HG03025 (cell line): ENCODE measurements around the gene SAMD1.

Experiments used
- ATAC-seq: cut with Tn5 transposase; IDR thresholded peaks from one replicate; pipeline ENCODE4 v1.9.1; 2021; ENCODE audit warnings: mild to moderate bottlenecking, moderate library complexity; ENCODE audit not compliant: unreplicated experiment, low FRiP score

Gene SAMD1

GRCh38 chr19:14113762-14114414 lies 23.3 kb upstream of the SAMD1 start:
- ATAC-seq = no peak

- ATAC-seq = no peak
Observed at GRCh38 chr19:14112809-14113385, 22.3 kb upstream of the SAMD1 start.

GRCh38 chr19:14112051-14112808 lies 21.7 kb upstream of the SAMD1 start:
- ATAC-seq = no peak

GRCh38 chr19:14111486-14111885 lies 20.9 kb upstream of the SAMD1 start:
- ATAC-seq = no peak

GRCh38 chr19:14110650-14111049 lies 20.1 kb upstream of the SAMD1 start:
- no peak for ATAC-seq

GRCh38 chr19:14107581-14108461 lies 17.3 kb upstream of the SAMD1 start:
- no peak for ATAC-seq

- no peak for ATAC-seq
Observed at GRCh38 chr19:14106840-14107239, 16.3 kb upstream of the SAMD1 start.

- no peak for ATAC-seq
Observed at GRCh38 chr19:14105680-14106079, 15.1 kb upstream of the SAMD1 start.

- ATAC-seq = no peak
Observed at GRCh38 chr19:14103310-14103709, 12.8 kb upstream of the SAMD1 start.

- no peak for ATAC-seq
Observed at GRCh38 chr19:14102756-14103155, 12.2 kb upstream of the SAMD1 start.

GRCh38 chr19:14102102-14102696 lies 11.6 kb upstream of the SAMD1 start:
- ATAC-seq = no peak

GRCh38 chr19:14101003-14101545 lies 10.5 kb upstream of the SAMD1 start:
- ATAC-seq = no peak

GRCh38 chr19:14097532-14098151 lies 7.1 kb upstream of the SAMD1 start:
- no peak for ATAC-seq

GRCh38 chr19:14096272-14096992 lies 5.9 kb upstream of the SAMD1 start:
- ATAC-seq = no peak

GRCh38 chr19:14094854-14095253 lies 4.3 kb upstream of the SAMD1 start:
- no peak for ATAC-seq

GRCh38 chr19:14093117-14093823 lies 2.7 kb upstream of the SAMD1 start:
- ATAC-seq = no peak

GRCh38 chr19:14091813-14092462 lies 1.4 kb upstream of the SAMD1 start:
- no peak for ATAC-seq
